ENCODE data around the gene ACADM. TPM values are rescaled to one million over a fixed set of nuclear protein-coding genes. Genes with fewer than 3 reads are reported as not detected.
"Not testable (repeated sequence)": the region's sequence is repeated elsewhere in the genome, so short reads cannot be mapped to it uniquely, and the experiment has no call there.

The ACADM gene
- total and polyA plus RNA-seq, 2 of the 13 experiments (the other 11 are each of a cell fraction or from before 2014, with no cell fraction given): 43.7 to 92.2 TPM

DNA sequence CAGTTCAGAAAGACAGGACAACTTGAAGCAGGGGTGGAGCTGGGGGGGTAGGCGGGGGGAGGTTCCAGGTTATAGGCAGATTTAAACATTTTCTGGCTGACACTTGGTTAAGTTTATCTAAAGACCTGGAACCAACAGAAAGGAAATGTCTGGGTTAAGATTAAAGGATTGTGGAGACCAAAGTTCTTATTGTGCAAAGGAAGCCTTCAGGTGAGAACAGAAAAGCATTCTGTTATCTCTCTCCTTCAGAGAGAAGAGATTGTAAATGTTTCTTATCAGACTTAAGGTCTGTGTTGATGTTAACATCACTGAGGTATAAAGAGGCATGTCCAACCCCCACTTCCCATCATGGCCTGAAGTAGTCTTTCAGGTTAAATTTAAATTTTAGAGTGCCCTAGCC lies 3.7 kb upstream of the ACADM start:
- no peak overlapping the region for H3K9ac ChIP-seq (ENCODE audit: insufficient read depth, low read depth, low read length)
- no TSS peak for BruUV-seq (replicated peaks)
- WGBS (ENCODE audit: low lambda C conversion rate): 73% methylated on average over 1 of the region's 1 CpG
- no peaks in the 10 kb centered on the region for H4K20me1 ChIP-seq (ENCODE audit: insufficient read depth, low read length)
- H3K36me3 ChIP-seq (replicated peaks in 1 of 2; ENCODE audit: control insufficient read depth in 1 of 2, insufficient read depth in 2 of 2, low read length in 2 of 2): no peaks in the 10 kb centered on the region
- no peak for ATAC-seq
- H3K4me1 ChIP-seq (ENCODE audit: insufficient read depth, low read length): peaks cover 20% of the 10 kb centered on the region
- no peak overlapping the region for H3K4me3 ChIP-seq (replicated peaks in 1 of 3; ENCODE audit: insufficient read depth in 1 of 3, low read depth in 2 of 3, low read length in 3 of 3)
- no peaks in the 10 kb centered on the region for H3K27me3 ChIP-seq (ENCODE audit: control insufficient read depth in 1 of 2, insufficient read depth in 2 of 2, low read length in 2 of 2)
- intact Hi-C loops (cut with micrococcal nuclease; ENCODE audit: unreplicated experiment): no loop called here
- FAIRE-seq: no peak
- no peaks in the 10 kb centered on the region for H3K9me3 ChIP-seq (ENCODE audit: low read length)
- CTCF ChIA-PET (ENCODE audit: low intra/inter-chr PET ratio, low total read pairs): no interaction called here
- TF ChIP-seq SNRNP70 (IDR thresholded peaks at IDR 0.05; ENCODE audit: low read depth, low read length) (no peak), HIVEP1 (CRISPR knock-in tag; IDR thresholded peaks at IDR 0.05) (no peak), ZNF768 (CRISPR knock-in tag; IDR thresholded peaks at IDR 0.05) (no peak), HOXD1 (CRISPR knock-in tag; IDR thresholded peaks at IDR 0.05) (no peak), CBX2 (IDR thresholded peaks at IDR 0.05; ENCODE audit: low read depth, low read length) (no peak), CBX2 (CRISPR knock-in tag; IDR thresholded peaks at IDR 0.05; ENCODE audit: low read depth) (no peak)
- TF ChIP-seq, protein P1, sequence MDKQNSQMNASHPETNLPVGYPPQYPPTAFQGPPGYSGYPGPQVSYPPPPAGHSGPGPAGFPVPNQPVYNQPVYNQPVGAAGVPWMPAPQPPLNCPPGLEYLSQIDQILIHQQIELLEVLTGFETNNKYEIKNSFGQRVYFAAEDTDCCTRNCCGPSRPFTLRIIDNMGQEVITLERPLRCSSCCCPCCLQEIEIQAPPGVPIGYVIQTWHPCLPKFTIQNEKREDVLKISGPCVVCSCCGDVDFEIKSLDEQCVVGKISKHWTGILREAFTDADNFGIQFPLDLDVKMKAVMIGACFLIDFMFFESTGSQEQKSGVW (CRISPR knock-in tag; IDR thresholded peaks at IDR 0.05; ENCODE audit: borderline replicate concordance): no peak
- TF ChIP-seq, protein P2, sequence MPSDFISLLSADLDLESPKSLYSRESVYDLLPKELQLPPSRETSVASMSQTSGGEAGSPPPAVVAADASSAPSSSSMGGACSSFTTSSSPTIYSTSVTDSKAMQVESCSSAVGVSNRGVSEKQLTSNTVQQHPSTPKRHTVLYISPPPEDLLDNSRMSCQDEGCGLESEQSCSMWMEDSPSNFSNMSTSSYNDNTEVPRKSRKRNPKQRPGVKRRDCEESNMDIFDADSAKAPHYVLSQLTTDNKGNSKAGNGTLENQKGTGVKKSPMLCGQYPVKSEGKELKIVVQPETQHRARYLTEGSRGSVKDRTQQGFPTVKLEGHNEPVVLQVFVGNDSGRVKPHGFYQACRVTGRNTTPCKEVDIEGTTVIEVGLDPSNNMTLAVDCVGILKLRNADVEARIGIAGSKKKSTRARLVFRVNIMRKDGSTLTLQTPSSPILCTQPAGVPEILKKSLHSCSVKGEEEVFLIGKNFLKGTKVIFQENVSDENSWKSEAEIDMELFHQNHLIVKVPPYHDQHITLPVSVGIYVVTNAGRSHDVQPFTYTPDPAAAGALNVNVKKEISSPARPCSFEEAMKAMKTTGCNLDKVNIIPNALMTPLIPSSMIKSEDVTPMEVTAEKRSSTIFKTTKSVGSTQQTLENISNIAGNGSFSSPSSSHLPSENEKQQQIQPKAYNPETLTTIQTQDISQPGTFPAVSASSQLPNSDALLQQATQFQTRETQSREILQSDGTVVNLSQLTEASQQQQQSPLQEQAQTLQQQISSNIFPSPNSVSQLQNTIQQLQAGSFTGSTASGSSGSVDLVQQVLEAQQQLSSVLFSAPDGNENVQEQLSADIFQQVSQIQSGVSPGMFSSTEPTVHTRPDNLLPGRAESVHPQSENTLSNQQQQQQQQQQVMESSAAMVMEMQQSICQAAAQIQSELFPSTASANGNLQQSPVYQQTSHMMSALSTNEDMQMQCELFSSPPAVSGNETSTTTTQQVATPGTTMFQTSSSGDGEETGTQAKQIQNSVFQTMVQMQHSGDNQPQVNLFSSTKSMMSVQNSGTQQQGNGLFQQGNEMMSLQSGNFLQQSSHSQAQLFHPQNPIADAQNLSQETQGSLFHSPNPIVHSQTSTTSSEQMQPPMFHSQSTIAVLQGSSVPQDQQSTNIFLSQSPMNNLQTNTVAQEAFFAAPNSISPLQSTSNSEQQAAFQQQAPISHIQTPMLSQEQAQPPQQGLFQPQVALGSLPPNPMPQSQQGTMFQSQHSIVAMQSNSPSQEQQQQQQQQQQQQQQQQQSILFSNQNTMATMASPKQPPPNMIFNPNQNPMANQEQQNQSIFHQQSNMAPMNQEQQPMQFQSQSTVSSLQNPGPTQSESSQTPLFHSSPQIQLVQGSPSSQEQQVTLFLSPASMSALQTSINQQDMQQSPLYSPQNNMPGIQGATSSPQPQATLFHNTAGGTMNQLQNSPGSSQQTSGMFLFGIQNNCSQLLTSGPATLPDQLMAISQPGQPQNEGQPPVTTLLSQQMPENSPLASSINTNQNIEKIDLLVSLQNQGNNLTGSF (CRISPR knock-in tag; IDR thresholded peaks at IDR 0.05): no peak
- TF ChIP-seq, protein P3, sequence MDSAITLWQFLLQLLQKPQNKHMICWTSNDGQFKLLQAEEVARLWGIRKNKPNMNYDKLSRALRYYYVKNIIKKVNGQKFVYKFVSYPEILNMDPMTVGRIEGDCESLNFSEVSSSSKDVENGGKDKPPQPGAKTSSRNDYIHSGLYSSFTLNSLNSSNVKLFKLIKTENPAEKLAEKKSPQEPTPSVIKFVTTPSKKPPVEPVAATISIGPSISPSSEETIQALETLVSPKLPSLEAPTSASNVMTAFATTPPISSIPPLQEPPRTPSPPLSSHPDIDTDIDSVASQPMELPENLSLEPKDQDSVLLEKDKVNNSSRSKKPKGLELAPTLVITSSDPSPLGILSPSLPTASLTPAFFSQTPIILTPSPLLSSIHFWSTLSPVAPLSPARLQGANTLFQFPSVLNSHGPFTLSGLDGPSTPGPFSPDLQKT (CRISPR knock-in tag; IDR thresholded peaks at IDR 0.05; ENCODE audit: borderline replicate concordance): no peak
- POLR2A ChIA-PET: no interaction called here
- peaks cover 9% of the 10 kb centered on the region for H3K79me2 ChIP-seq (ENCODE audit: insufficient read depth, low read length)
- no peak overlapping the region for H2AFZ ChIP-seq (ENCODE audit: low read length)
- in situ Hi-C loops (cut with HindIII; ENCODE audit: extremely low pct_ligation_motif_present, low pct_unique_long_range_greater_than_20kb): no loop called here
- no peak for DNase-seq (ENCODE audit: low spot score)
- H3K27ac ChIP-seq (ENCODE audit: extremely low read length, insufficient read depth, low read length): no peak overlapping the region
- H3K4me2 ChIP-seq (ENCODE audit: low read depth, low read length): no peak overlapping the region

DNA sequence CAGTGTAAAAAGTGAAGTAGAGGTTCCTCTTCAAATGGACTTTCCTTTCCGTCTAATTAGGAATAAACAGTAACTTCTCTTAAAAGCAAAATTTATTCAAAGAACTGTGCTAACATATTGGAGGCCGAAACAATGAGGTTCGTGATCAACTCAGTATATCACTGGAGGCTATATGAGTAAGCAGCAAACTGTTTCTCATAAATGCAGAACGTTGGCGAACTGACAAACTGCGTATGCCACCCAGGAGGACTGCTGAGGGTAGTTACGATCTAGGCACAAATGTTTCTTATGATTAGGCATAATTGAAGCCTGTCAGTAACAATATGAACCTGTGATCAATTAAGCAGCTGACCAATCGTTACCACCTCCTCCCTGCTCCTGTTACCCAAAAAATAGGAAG lies 2.3 kb upstream of the ACADM start:
- FAIRE-seq; H3K9ac ChIP-seq (ENCODE audit: insufficient read depth, low read depth, low read length); BruUV-seq (replicated peaks); H3K27me3 ChIP-seq (ENCODE audit: control insufficient read depth in 1 of 2, insufficient read depth in 2 of 2, low read length in 2 of 2); H4K20me1 ChIP-seq (ENCODE audit: insufficient read depth, low read length); H3K4me3 ChIP-seq (replicated peaks in 1 of 3; ENCODE audit: insufficient read depth in 1 of 3, low read depth in 2 of 3, low read length in 3 of 3); intact Hi-C loops (cut with micrococcal nuclease; ENCODE audit: unreplicated experiment); H2AFZ ChIP-seq (ENCODE audit: low read length); H3K9me3 ChIP-seq (ENCODE audit: low read length); in situ Hi-C loops (cut with HindIII; ENCODE audit: extremely low pct_ligation_motif_present, low pct_unique_long_range_greater_than_20kb); DNase-seq (ENCODE audit: low spot score); CTCF ChIA-PET (ENCODE audit: low intra/inter-chr PET ratio, low total read pairs); H3K27ac ChIP-seq (ENCODE audit: extremely low read length, insufficient read depth, low read length); H3K4me2 ChIP-seq (ENCODE audit: low read depth, low read length); ATAC-seq; H3K36me3 ChIP-seq (replicated peaks in 1 of 2; ENCODE audit: control insufficient read depth in 1 of 2, insufficient read depth in 2 of 2, low read length in 2 of 2): not testable (repeated sequence)
- POLR2A ChIA-PET: interaction anchor here (2.1 kb wide), 1 partner anchor 64 kb away, joined by 21 read pairs; the partner anchor contains the start of gene RABGGTB
- Histone ChIP-seq H3K79me2 (ENCODE audit: insufficient read depth, low read length) (peaks cover 22% of the 10 kb centered on the region), H3K4me1 (ENCODE audit: insufficient read depth, low read length) (peaks cover 32% of the 10 kb centered on the region)
- 97% methylated on average over 8 of the region's 8 CpGs for WGBS (ENCODE audit: low lambda C conversion rate)
